ENCODE measurements around the gene LPAR2. TPM values are rescaled to one million over a fixed set of nuclear protein-coding genes. Genes with fewer than 3 reads are reported as not detected.

The LPAR2 gene
- total RNA-seq, 1 experiment from 2014 or later: 2.5 TPM

GRCh38 chr19:19654441-19654840, 26.4 kb upstream of the LPAR2 start:
- DNase-seq (ENCODE audit: extremely low read depth, low read depth): no peak

DNA sequence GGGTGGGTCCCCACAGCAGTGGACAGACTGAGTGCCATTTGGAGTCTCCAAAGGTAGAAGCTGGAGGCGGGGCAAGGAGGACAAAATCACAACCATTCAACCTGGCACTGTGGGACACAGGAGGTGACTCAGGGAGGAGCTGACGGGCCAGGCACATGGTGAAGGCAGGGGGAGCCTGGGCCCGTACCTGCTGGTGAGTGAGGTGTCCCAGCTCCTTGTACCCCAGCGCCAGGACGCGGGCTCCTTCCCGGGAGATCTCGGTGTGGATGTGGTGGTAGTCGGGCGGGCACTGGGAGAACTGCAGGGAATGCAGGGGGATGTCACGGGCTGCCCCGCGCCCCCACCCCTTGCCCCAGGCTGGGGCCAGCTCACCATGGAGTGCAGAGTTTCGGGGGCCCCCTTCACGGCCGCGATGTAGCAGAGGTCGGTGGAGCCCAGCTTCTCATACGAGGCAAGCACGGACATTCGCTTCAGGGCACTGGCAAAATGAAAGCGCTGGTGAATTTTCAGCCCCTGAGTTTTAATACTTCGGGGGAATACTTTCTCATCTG, 25.7 kb upstream of the LPAR2 start:
- DNase-seq (ENCODE audit: extremely low read depth, low read depth): no peak

- no peak for DNase-seq (ENCODE audit: extremely low read depth, low read depth)
These were observed 24.7 kb upstream of the LPAR2 start for GRCh38 chr19:19652482-19653295.

- no peak for DNase-seq (ENCODE audit: extremely low read depth, low read depth)
These were observed 23.1 kb upstream of the LPAR2 start for GRCh38 chr19:19651076-19651475.

- no peak for DNase-seq (ENCODE audit: extremely low read depth, low read depth)
These were observed 22.3 kb upstream of the LPAR2 start for GRCh38 chr19:19650331-19650730.

GRCh38 chr19:19649580-19649995, 21.6 kb upstream of the LPAR2 start:
- DNase-seq (ENCODE audit: extremely low read depth, low read depth): no peak

GRCh38 chr19:19649155-19649554, 21.1 kb upstream of the LPAR2 start:
- DNase-seq (ENCODE audit: extremely low read depth, low read depth): no peak

- DNase-seq (ENCODE audit: extremely low read depth, low read depth): no peak
These were observed 19.2 kb upstream of the LPAR2 start for GRCh38 chr19:19647037-19647835.

DNA sequence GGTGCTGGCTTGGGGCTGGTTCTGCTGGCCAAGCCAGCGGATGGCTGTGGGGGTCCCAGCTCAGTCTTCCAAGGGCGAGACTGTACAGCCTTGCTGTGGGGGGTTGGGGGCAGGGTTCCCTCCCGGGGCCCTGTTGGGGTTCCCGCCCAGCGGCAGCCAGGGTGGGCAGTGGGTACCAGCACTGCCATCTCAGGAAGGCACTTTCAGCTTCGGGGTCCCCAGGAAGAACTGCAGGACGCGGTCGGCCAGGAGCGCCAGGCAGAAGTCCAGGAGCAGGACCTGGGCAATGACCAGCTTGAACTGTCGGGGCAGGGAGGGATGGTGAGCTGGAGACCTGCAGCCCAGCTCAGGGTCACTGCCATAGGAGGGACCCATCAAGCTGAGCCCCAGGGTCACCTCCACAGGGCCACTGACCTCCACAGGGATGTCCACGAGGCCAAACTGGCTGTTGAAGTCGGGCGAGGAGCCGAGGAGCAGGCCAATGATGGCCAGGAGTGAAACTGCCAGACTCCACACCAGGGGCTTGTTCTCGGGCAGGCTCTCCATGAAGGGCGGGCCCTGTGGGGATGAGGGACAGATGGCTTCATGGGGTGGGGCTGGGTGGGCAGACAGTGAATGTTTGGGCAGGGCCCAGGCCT, 17.3 kb upstream of the LPAR2 start:
- no peak for DNase-seq (ENCODE audit: extremely low read depth, low read depth)

GRCh38 chr19:19644054-19644388, 16.0 kb upstream of the LPAR2 start:
- DNase-seq (ENCODE audit: extremely low read depth, low read depth): no peak

DNA sequence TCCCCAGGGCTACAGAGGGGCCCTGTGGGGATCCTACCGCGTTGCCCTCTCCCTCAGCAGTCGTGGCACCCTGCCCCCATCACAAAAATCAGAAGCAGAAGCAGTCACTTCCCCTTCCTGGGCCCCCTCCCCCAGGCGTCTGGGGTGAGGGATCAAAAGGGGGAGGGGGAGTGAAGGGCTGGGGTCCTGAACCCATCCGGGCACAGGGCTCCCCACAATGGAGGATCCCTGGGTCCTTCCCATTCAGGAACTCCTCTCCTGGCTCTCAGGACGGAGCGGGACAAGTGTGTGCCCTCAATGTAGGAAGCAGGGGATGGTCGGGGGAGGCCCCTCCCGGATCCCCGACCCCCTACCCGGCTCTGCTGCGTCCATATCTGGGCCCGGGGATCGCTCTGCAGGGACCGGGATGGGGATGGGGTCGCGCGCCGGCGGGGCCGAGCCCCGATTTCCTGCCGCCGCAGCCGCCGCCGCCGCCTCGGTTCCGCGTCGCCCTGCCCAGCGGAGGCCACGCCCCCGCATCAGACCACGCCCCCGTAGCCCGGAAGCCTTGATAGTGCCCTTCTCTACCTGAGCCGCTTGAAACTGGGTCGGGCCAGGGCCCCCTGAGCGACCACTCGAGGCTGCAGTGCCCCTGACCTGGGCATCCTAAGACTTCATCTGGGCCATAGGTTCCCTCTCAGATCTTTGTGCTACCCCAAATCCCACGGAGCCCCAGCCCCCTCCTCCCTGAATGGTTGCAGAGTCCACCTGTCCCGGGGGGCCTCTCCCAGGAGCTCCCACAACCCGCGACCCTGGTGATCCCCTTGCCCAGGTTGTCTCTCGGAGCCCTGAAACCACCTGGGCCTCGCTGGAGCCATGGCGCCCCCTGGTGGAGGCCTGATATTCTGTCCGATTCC, 15.4 kb upstream of the LPAR2 start, which contains the start of gene GMIP:
GMIP (minus strand) TSS at position 500 of the 896 bp plus-strand sequence; CDS start at position 372, 128 bp downstream.
- DNase-seq (ENCODE audit: extremely low read depth, low read depth): peak; percentile 43

GRCh38 chr19:19642506-19643157, 14.6 kb upstream of the LPAR2 start:
- no peak for DNase-seq (ENCODE audit: extremely low read depth, low read depth)

GRCh38 chr19:19637523-19638251, 9.7 kb upstream of the LPAR2 start:
- no peak for DNase-seq (ENCODE audit: extremely low read depth, low read depth)

DNA sequence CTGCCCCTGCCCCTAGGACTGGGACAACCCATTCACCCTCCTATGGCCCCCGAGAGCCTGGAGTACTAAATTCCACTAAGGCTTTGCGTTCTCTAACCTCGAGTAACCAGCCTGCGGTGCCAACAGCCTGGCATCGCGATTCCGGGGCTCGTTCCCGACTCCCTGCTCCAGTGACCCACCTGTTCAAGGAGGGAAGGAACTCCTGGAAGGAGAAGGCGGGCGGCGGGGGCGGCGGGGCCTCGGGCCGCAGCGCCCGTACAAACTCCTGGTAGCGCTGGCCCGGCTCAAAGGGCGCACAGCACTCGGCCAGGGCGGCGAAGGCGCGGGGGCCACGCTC, 9.1 kb upstream of the LPAR2 start:
- DNase-seq (ENCODE audit: extremely low read depth, low read depth): no peak

DNA sequence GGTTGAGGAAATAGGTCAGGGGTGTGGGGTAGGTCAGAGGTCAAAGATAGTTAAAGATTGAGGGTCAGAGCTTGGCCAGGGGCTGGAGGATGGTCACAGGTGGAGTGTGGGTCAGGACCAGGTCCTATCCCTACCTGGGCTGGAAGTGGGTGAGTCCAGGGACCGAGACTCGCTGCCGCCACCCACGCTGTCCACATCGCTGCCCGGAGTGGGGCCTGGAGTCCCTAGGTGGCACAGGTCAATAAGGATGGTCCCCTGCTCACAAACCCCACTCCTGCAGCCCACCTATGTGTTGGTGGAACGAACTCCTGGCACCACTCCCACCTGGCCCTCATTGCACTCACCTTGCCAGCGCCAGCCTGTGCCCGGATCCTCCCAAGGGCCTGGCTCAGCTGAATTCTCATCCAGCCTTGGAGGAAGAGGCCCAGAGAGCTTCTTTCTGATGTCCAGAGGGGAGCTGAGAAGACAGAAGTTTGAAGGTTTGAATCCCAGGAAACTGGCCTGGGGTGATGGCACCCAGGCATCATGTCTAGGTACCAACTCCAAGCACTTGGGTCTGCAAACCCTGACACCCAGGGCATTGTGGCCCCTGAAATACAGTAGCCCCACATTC, 8.7 kb upstream of the LPAR2 start:
- no peak for DNase-seq (ENCODE audit: extremely low read depth, low read depth)

GRCh38 chr19:19635313-19635702, 7.3 kb upstream of the LPAR2 start:
- DNase-seq (ENCODE audit: extremely low read depth, low read depth): no peak

GRCh38 chr19:19634516-19635312, 6.7 kb upstream of the LPAR2 start:
- no peak for DNase-seq (ENCODE audit: extremely low read depth, low read depth)
